Sigmoid colon (tissue), 7 donors: ENCODE measurements around the gene ATP6V1F. TPM values are rescaled to one million over a fixed set of nuclear protein-coding genes. Genes with fewer than 3 reads are reported as not detected.
A peak's percentile ranks its signal among the peaks of the same experiment; 100 is the strongest.

Experiments
- DNase-seq: peaks from one replicate; pipeline ENCODE4 v3.0.0-alpha.2; 2019
- H3K27ac ChIP-seq, 4 donors: fragments of 200-600 bp; sonication (generic); one replicate each; pipeline ENCODE4 v1.5.1; 2016 to 2019; ENCODE audit warnings: mild to moderate bottlenecking in 1 of 4
- H3K27me3 ChIP-seq, 3 donors: fragments of 200-600 bp; sonication (generic); one replicate each; pipeline ENCODE4 v1.5.1; 2019; ENCODE audit warnings: mild to moderate bottlenecking in 1 of 3
- H3K36me3 ChIP-seq, 4 donors: fragments of 200-600 bp; sonication (generic); one replicate each; pipeline ENCODE4 v1.5.1; 2016 to 2019
- H3K4me1 ChIP-seq, 4 donors: fragments of 200-600 bp; sonication (generic); one replicate each; pipeline ENCODE4 v1.5.1; 2017 to 2019
- H3K4me3 ChIP-seq, 4 donors: fragments of 200-600 bp; sonication (generic); one replicate each; pipeline ENCODE4 v1.5.1; 2017 to 2019; ENCODE audit warnings: mild to moderate bottlenecking in 2 of 4, moderate library complexity in 1 of 4
- H3K9me3 ChIP-seq, 4 donors: fragments of 200-600 bp in 3 of 4; sonication (generic) in 3 of 4; one replicate each; pipeline versions ENCODE4 v1.5.1 to v1.6.1; 2013 to 2019
- CTCF ChIP-seq, 4 experiments: fragments of 450-650 bp in 3 of 4; fragments of 200-600 bp in 1 of 4; IDR thresholded peaks; one replicate each; pipeline ENCODE4 v1.5.1; 2016 to 2019; ENCODE audit warnings: antibody characterized with exemption in 4 of 4, mild to moderate bottlenecking in 3 of 4, moderate library complexity in 2 of 4
- EP300 ChIP-seq, 4 donors: sonication (generic); formaldehyde crosslinking; IDR thresholded peaks; one replicate each; pipeline ENCODE4 v1.6.1; 2017; ENCODE audit warnings: antibody characterized with exemption in 4 of 4
- POLR2A ChIP-seq, 2 donors: fragments of 450-650 bp; IDR thresholded peaks; one replicate each; pipeline ENCODE4 v1.6.1; 2016; ENCODE audit warnings: antibody characterized with exemption in 2 of 2, mild to moderate bottlenecking in 2 of 2, moderate library complexity in 2 of 2
- POLR2AphosphoS5 ChIP-seq, 4 donors: sonication (generic); formaldehyde crosslinking; IDR thresholded peaks; one replicate each; pipeline ENCODE4 v1.6.1; 2017; ENCODE audit warnings: antibody characterized with exemption in 4 of 4
- WGBS, 2 donors: extraction: QIAGEN DNeasy Blood & Tissue Kit; methylation state at CpG; one replicate each; pipeline ENCODE4 v1.1.7; 2013; 5-methylcytosine and 5-hydroxymethylcytosine counted together
- intact Hi-C: fragments of 100-400 bp; cut with DNase I; formaldehyde crosslinking; loops from one replicate; pipeline ENCODE4 v1.15.1; 2023
- polyA plus RNA-seq, 3 donors: library from polyadenylated mRNA; stranded (reverse); fragments of 200-250 nt; gene quantifications; one replicate each; pipeline ENCODE4 v1.2.3, GENCODE V29; 2013
- total RNA-seq, 4 donors: library from RNA; depleted of rRNA; stranded (reverse); fragments of >200 nt; gene quantifications; one replicate each; pipeline ENCODE4 v1.1.0, GENCODE V29; 2016
- donor health status: healthy with polysubstance abuse.
- donor health status: Bipolar disorder and iron deficiency.
- donor health status: healthy.

The ATP6V1F gene
- total RNA-seq (100 to 1,000 TPM in 3 of 4 donors, 10 to 100 TPM in 1; 96.7 to 138 (median 131) TPM), polyA plus RNA-seq (100 to 1,000 TPM; 148 to 214 (median 183) TPM)

GRCh38 chr7:128862571-128863432, at the start of gene ATP6V1F:
ATP6V1F (plus strand) TSS chr7:128862856; CDS start chr7:128862905, 49 bp downstream.
- WGBS, 2 donors: 0% methylated on average over 65 of the region's 65 CpGs
- DNase-seq: peak; percentile 99
- H3K36me3 ChIP-seq: peaks cover 6 to 28% (median 12%) of the 10 kb centered on the region in 4 donors
- peak within 1 kb of the TSS; percentile 77 to 91 (median 82) for H3K4me3 ChIP-seq
- peak within 1 kb of the TSS; percentile 81 to 90 (median 85) for H3K27ac ChIP-seq
- TF ChIP-seq CTCF (IDR thresholded peaks at IDR 0.05) (peak in 1 of 4 experiments; percentile 18), POLR2A (IDR thresholded peaks at IDR 0.05) (peak; percentile 75 to 78), EP300 (IDR thresholded peaks at IDR 0.05) (peak in 1 of 4 donors; percentile 39), POLR2AphosphoS5 (IDR thresholded peaks at IDR 0.05) (peak; percentile 89 to 94 (median 90))
- H3K9me3 ChIP-seq: no peaks in the 10 kb centered on the region
- intact Hi-C loops: loop anchor here (5.0 kb wide), 1 partner anchor 71 kb away; the partner anchor contains the start of gene CCDC136
- H3K27me3 ChIP-seq: no peaks in the 10 kb centered on the region
- H3K4me1 ChIP-seq: peaks cover 0 to 48% (median 45%) of the 10 kb centered on the region in 4 donors

- no peak for DNase-seq
- Histone ChIP-seq H3K27me3 (no peaks in the 10 kb centered on the region), H3K27ac (no peak overlapping the region), H3K36me3 (peaks cover 0 to 14% (median 2%) of the 10 kb centered on the region in 4 donors), H3K4me1 (peaks cover 0 to 20% (median 16%) of the 10 kb centered on the region in 4 donors), H3K4me3 (no peak overlapping the region), H3K9me3 (no peaks in the 10 kb centered on the region)
- TF ChIP-seq EP300 (IDR thresholded peaks at IDR 0.05): no peak
- TF ChIP-seq POLR2A (IDR thresholded peaks at IDR 0.05): no peak
- TF ChIP-seq POLR2AphosphoS5 (IDR thresholded peaks at IDR 0.05): no peak
- TF ChIP-seq CTCF (IDR thresholded peaks at IDR 0.05): no peak
- intact Hi-C loops: no loop called here
- WGBS, 2 donors: 91 to 94% methylated on average over 6 of the region's 6 CpGs
Measured at GRCh38 chr7:128814499-128814898, 48.2 kb upstream of the ATP6V1F start.

- intact Hi-C loops: no loop called here
- peaks cover 0 to 20% (median 16%) of the 10 kb centered on the region in 4 donors for H3K4me1 ChIP-seq
- 60 to 86% methylated on average over 7 of the region's 7 CpGs for WGBS, 2 donors
Measured at GRCh38 chr7:128815289-128815942, 47.2 kb upstream of the ATP6V1F start.

GRCh38 chr7:128818694-128819093, 44.0 kb upstream of the ATP6V1F start:
- intact Hi-C loops: no loop called here
- H3K27ac ChIP-seq: peak overlapping the region in 2 of 4 donors; percentile 35 to 64
- no peaks in the 10 kb centered on the region for H3K36me3 ChIP-seq
- DNase-seq: no peak
- WGBS, 2 donors: 90 to 91% methylated on average over 3 of the region's 3 CpGs
- TF ChIP-seq CTCF (IDR thresholded peaks at IDR 0.05): no peak
- TF ChIP-seq EP300 (IDR thresholded peaks at IDR 0.05): no peak
- TF ChIP-seq POLR2A (IDR thresholded peaks at IDR 0.05): no peak
- no peak for TF ChIP-seq POLR2AphosphoS5 (IDR thresholded peaks at IDR 0.05)
- H3K27me3 ChIP-seq: no peaks in the 10 kb centered on the region
- H3K4me1 ChIP-seq: peaks cover 0 to 20% (median 16%) of the 10 kb centered on the region in 4 donors
- no peak overlapping the region for H3K4me3 ChIP-seq
- no peaks in the 10 kb centered on the region for H3K9me3 ChIP-seq

More at GRCh38 chr7:128815289-128815942, 47.2 kb upstream of the ATP6V1F start:
- TF ChIP-seq POLR2AphosphoS5 (IDR thresholded peaks at IDR 0.05) (no peak), CTCF (IDR thresholded peaks at IDR 0.05) (no peak)
- H3K9me3 ChIP-seq: no peaks in the 10 kb centered on the region
- no peak overlapping the region for H3K27ac ChIP-seq
- no peaks in the 10 kb centered on the region for H3K27me3 ChIP-seq
- H3K36me3 ChIP-seq: peaks cover 0 to 5% (median under 1%) of the 10 kb centered on the region in 4 donors
- DNase-seq: no peak
- H3K4me3 ChIP-seq: no peak overlapping the region
